Effector memory CD4-positive, alpha-beta T cell (primary cell): Measurements from ENCODE around the gene SUCLA2.
A peak's percentile ranks its signal among the peaks of the same experiment; 100 is the strongest.
"Not testable (repeated sequence)": the region's sequence is repeated elsewhere in the genome, so short reads cannot be mapped to it uniquely, and the experiment has no call there.

Source experiments
- DNase-seq, 3 donors: peaks; one replicate each; pipeline ENCODE4 v3.0.0-alpha.2; 2020
- H3K27ac ChIP-seq: 2 replicates; pipeline ENCODE4 v1.7.0; 2013; ENCODE audit warnings: mild to moderate bottlenecking, low read length, moderate library complexity; ENCODE audit not compliant: insufficient read depth, poor library complexity, severe bottlenecking
- H3K27me3 ChIP-seq: replicated peaks from 2 replicates; pipeline ENCODE4 v1.7.0; 2013; ENCODE audit warnings: mild to moderate bottlenecking, low read length; ENCODE audit not compliant: insufficient read depth, control insufficient read depth, poor library complexity, severe bottlenecking
- H3K36me3 ChIP-seq: 2 replicates; pipeline ENCODE4 v1.7.0; 2013; ENCODE audit warnings: mild to moderate bottlenecking, low read length, moderate library complexity; ENCODE audit not compliant: control insufficient read depth, insufficient read depth
- H3K4me1 ChIP-seq: 2 replicates; pipeline ENCODE4 v1.7.0; 2013; ENCODE audit warnings: low read length, mild to moderate bottlenecking; ENCODE audit not compliant: control insufficient read depth, insufficient read depth, poor library complexity, severe bottlenecking
- H3K4me3 ChIP-seq: 2 replicates; pipeline ENCODE4 v1.7.0; 2013; ENCODE audit warnings: low read length, low read depth, mild to moderate bottlenecking; ENCODE audit not compliant: insufficient read depth, poor library complexity, severe bottlenecking
- H3K9me3 ChIP-seq: 2 replicates; pipeline ENCODE4 v1.7.0; 2013; ENCODE audit warnings: mild to moderate bottlenecking, low read length, moderate library complexity; ENCODE audit not compliant: control insufficient read depth

The SUCLA2 gene

DNA sequence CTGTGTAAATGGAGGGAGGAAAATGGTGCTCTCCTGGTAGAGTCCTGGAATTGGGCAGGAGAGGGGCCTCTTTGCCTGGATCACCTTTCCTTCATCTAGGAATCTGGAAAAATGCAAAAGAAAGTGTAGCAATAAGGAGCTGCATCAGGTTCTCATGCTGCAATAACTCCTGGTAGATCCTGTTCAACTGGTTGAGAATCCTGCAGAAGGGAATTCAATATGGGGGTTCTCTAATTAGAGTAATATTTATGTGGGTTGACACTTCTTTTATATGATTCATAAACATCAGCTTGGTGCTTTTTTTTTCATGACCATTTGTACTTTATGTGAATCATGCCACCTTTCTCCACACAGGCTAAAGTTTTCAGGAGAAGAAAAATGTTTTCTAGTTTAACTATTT is 27.0 kb upstream of the SUCLA2 start:
- H3K9me3 ChIP-seq: no peaks in the 10 kb centered on the region
- H3K27ac ChIP-seq: no peak overlapping the region
- no peak overlapping the region for H3K4me3 ChIP-seq
- DNase-seq: no peak
- H3K4me1 ChIP-seq: no peaks in the 10 kb centered on the region
- H3K27me3 ChIP-seq: no peaks in the 10 kb centered on the region
- H3K36me3 ChIP-seq: peaks cover 3% of the 10 kb centered on the region

DNA sequence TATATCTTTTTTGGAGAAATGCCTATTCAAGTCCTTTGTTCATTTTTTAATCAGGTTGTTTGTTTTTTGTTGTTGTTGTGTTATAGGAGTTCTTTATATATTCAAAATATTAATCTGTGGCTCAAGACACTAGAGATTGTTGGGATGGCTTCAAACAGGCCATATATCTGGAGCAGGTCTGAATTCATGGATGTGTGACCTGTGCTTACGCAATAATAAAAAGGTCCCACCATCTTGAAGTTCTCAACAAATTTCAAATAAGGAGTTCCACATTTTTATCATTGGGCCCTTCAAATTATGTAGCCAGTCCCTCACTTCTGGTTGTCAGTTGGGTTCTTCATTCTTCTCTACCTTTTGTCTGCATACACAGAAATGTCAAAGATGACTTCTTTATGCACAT is 18.7 kb upstream of the SUCLA2 start:
- no peaks in the 10 kb centered on the region for H3K9me3 ChIP-seq
- H3K4me1 ChIP-seq: no peaks in the 10 kb centered on the region
- no peak overlapping the region for H3K4me3 ChIP-seq
- no peaks in the 10 kb centered on the region for H3K36me3 ChIP-seq
- DNase-seq: no peak
- H3K27me3 ChIP-seq: no peaks in the 10 kb centered on the region
- no peak overlapping the region for H3K27ac ChIP-seq

DNA sequence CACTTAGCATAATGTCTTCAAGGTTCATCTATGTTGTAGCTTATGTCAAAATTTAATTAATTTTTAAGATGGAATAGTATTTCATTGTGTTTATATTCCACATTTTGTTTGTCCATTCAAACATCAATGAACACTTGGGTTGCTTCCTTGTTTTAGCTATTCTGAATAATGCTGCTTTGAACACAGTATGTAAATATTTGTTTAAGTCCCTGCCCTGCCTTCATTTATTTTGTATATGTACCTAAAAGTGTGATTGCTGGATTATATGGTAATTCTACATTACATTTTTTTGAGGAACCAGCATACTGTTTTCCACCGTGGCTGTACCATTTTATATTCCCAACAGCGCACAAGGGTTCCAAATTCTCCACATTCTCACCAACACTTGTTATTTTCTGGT is 17.6 kb upstream of the SUCLA2 start:
- H3K4me3 ChIP-seq: no peak overlapping the region
- H3K27ac ChIP-seq: no peak overlapping the region
- DNase-seq: no peak
- no peaks in the 10 kb centered on the region for H3K9me3 ChIP-seq
- no peaks in the 10 kb centered on the region for H3K4me1 ChIP-seq
- H3K36me3 ChIP-seq: no peaks in the 10 kb centered on the region
- no peaks in the 10 kb centered on the region for H3K27me3 ChIP-seq

DNA sequence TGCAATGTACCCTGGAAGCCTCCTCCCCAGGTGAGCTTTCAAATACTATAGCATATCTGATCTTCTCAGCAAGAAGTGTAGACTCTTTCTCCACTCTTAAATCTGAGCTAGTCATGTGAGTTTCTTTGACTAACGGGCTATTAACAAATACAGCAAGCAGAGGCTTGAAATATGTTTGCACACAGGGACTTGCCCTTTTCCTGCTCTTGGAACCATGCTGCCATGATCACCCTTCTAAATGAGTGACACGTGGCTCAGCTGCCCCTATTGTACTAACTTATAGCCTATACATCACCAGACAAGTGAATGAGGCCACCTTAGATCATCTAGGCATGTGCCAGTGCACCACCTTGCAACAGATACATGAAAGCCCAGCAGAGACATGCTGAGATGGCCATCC is 13.3 kb upstream of the SUCLA2 start:
- H3K4me3 ChIP-seq: no peak overlapping the region
- no peaks in the 10 kb centered on the region for H3K9me3 ChIP-seq
- no peaks in the 10 kb centered on the region for H3K36me3 ChIP-seq
- H3K4me1 ChIP-seq: no peaks in the 10 kb centered on the region
- no peak for DNase-seq
- no peak overlapping the region for H3K27ac ChIP-seq
- no peaks in the 10 kb centered on the region for H3K27me3 ChIP-seq

DNA sequence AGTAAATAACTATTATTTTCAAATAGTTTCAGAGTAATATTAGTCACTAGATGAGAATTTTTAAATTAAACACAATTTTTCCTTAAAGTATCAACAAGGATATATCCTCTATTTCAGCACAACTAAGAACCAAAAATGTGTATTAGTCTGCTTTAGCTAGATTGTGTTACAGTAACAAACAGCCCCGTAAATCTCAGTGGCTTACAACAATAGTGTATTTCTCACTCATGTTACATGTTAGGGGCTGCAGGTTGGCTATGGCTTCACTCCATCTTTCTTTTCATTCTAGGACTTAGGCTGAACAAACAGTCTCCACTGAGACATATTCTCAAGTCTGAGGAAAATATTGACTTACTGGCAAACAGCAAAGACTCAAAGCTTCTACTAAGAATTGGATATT is 11.6 kb upstream of the SUCLA2 start:
- H3K27ac ChIP-seq: no peak overlapping the region
- H3K9me3 ChIP-seq: no peaks in the 10 kb centered on the region
- H3K36me3 ChIP-seq: no peaks in the 10 kb centered on the region
- no peaks in the 10 kb centered on the region for H3K27me3 ChIP-seq
- no peak overlapping the region for H3K4me3 ChIP-seq
- DNase-seq: no peak
- H3K4me1 ChIP-seq: no peaks in the 10 kb centered on the region

DNA sequence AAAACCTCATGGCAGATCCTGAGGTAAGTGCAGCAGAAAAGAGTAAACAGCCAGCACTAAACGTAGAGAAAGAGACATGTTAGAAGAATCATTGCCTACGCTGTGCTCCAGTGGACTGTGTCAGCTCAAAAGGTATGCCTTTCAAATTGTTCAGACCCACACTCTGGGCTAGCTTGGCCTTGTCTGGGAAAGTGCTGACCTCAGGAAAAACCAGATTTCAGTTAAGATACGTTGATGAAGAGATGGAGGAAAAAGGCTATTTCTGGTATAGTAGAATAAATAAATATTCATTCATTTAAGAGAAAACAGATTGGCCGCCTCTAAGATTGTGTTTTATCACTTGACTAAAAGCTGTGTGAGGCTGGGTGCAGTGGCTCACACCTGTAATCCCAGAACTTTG is 9.6 kb upstream of the SUCLA2 start:
- no peak overlapping the region for H3K27ac ChIP-seq
- no peaks in the 10 kb centered on the region for H3K4me1 ChIP-seq
- DNase-seq: no peak
- no peak overlapping the region for H3K4me3 ChIP-seq
- no peaks in the 10 kb centered on the region for H3K9me3 ChIP-seq
- H3K27me3 ChIP-seq: no peaks in the 10 kb centered on the region
- H3K36me3 ChIP-seq: no peaks in the 10 kb centered on the region

DNA sequence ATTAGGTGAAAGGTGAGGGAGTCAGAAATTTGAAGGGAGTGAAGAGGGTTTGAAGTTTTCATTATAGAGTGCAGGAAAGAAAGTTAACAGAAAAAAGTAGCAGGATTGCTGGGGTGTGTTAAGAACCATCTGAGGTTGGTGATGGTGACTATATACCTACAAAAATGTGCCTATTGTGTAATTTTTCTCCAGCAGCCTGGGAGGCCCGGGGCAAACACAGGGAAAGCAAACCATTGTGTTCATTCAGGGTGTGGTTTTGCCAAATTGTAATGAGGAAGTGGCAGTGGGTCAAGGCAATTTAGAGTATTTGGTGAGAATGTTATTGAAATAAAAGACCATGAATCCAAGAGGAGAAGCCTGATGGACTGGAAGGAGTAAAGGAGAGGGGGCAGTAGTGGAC is 8.2 kb upstream of the SUCLA2 start:
- Histone ChIP-seq H3K4me3 (no peak overlapping the region), H3K36me3 (no peaks in the 10 kb centered on the region), H3K27ac (no peak overlapping the region), H3K4me1 (no peaks in the 10 kb centered on the region), H3K27me3 (no peaks in the 10 kb centered on the region), H3K9me3 (no peaks in the 10 kb centered on the region)
- no peak for DNase-seq

DNA sequence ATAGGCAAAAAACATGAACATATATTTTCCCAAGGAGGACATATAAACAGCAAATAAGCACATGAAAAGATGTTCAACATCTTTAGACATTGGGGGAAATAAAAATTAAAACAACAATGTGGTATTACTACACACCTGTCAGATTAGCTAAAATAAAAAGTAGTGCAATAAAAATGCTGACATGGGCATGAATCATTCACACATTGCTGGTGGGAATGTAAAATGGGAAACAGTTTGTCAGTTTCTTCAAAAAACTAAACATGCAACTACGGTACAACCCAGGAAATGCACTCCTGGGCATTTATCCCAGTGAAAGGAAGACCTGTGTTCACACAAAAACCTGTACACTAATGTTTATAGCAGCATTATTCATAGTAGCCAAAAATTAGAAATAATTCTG is 5.3 kb upstream of the SUCLA2 start:
- Histone ChIP-seq H3K27ac (no peak overlapping the region), H3K4me3 (no peak overlapping the region), H3K36me3 (no peaks in the 10 kb centered on the region), H3K27me3 (no peaks in the 10 kb centered on the region), H3K9me3 (no peaks in the 10 kb centered on the region), H3K4me1 (no peaks in the 10 kb centered on the region)
- DNase-seq: no peak

DNA sequence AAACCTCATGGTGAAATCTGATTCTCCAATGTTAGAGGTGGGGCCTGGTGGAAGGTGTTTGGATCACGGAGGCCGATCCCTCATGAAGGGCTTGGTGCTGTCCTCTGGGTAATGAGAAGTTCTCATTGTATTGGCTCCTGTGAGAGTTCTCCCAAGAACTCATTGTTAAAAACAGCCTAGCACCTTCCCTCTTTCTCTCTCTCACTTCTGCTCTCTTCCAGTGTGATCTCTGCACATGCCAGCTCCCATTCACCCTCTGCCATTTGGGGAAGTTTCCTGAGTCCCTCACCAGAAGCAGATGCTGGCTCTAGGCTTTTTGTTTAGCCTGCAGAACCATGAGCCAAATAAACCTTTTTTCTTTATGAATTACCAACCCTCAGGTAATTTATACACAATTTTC is 3.1 kb upstream of the SUCLA2 start:
- no peak overlapping the region for H3K4me3 ChIP-seq

DNA sequence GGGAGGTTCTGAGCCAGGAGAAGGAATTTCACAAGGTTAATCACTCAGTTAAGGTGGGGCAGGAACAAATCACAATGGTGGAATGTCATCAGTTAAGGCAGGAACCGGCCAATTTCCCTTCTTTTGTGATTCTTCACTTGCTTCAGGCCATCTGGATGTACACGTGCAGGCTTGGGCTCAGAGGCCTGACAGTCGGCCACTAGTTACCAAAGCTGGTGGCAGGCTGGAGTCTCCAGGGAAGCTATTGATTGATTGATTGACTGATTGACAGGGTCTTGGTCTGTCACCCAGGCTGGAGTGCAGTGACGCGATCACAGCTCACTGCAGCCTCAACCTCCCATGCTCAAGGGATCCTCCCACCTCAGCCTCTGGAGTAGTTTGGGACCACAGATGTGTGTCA is 926 bp upstream of the SUCLA2 start:
- not testable (repeated sequence) for H3K9me3 ChIP-seq, H3K27me3 ChIP-seq, H3K27ac ChIP-seq, H3K36me3 ChIP-seq, H3K4me1 ChIP-seq, DNase-seq, H3K4me3 ChIP-seq

More for the DNA sequence above, 3.1 kb upstream of the SUCLA2 start:
- no peaks in the 10 kb centered on the region for H3K36me3 ChIP-seq
- H3K27ac ChIP-seq: no peak overlapping the region
- H3K4me1 ChIP-seq: no peaks in the 10 kb centered on the region
- DNase-seq: no peak
- no peaks in the 10 kb centered on the region for H3K9me3 ChIP-seq
- H3K27me3 ChIP-seq: no peaks in the 10 kb centered on the region

DNA sequence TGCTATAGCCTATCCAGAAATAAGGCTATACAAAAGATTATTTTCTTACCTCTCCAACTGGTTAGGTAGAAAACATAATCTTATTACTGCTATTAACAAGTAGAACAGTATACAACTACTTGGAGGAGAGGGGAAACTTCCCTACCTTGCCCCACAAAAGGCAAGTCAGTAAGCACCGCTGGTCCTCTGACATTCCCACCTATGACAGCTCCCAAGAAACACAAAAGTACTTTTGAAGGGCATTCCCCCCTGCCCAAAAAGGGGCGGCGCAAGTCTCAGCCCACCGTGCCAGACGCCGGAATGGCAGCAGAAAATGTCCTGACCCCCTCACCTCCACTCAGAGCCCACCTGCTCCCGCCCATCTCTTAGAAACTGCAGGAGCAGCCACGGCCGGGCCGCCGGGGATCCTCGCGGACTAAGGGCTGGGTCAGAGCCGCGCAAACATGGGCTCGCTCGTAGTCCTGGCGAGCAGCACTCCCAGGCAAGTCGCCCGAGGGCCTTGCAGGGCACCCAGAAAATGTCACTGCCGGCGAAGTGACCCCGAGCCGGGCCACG is 437 bp downstream of the SUCLA2 start:
- peak overlapping the region; percentile 61 for H3K27ac ChIP-seq
- H3K36me3 ChIP-seq: no peaks in the 10 kb centered on the region
- peak overlapping the region; percentile 97 for H3K4me3 ChIP-seq
- no peaks in the 10 kb centered on the region for H3K9me3 ChIP-seq
- H3K4me1 ChIP-seq: no peaks in the 10 kb centered on the region
- peak in 1 of 3 donors; percentile 0 for DNase-seq
- no peaks in the 10 kb centered on the region for H3K27me3 ChIP-seq
